Stomach smooth muscle (tissue), 2 donors: ENCODE data around the gene MYL10.
"Not testable (repeated sequence)": the region's sequence is repeated elsewhere in the genome, so short reads cannot be mapped to it uniquely, and the experiment has no call there.

Source experiments
- H3K27ac ChIP-seq: one replicate; pipeline ENCODE4 v1.7.0; 2013; ENCODE audit warnings: mild to moderate bottlenecking, low read length, inconsistent platforms
- H3K27me3 ChIP-seq, 2 donors: one replicate each; pipeline ENCODE4 v1.7.0; 2013; ENCODE audit warnings: low read length in 2 of 2; ENCODE audit not compliant: insufficient read depth in 2 of 2, control insufficient read depth in 1 of 2
- H3K36me3 ChIP-seq, 2 donors: one replicate each; pipeline ENCODE4 v1.7.0; 2013; ENCODE audit warnings: low read length in 2 of 2; ENCODE audit not compliant: control insufficient read depth in 2 of 2, insufficient read depth in 2 of 2
- H3K4me1 ChIP-seq: one replicate; pipeline ENCODE4 v1.7.0; 2013; ENCODE audit warnings: low read length; ENCODE audit not compliant: control insufficient read depth, insufficient read depth
- H3K4me3 ChIP-seq, 2 donors: one replicate each; pipeline ENCODE4 v1.7.0; 2013; ENCODE audit warnings: low read length in 2 of 2
- H3K9ac ChIP-seq, 2 donors: one replicate each; pipeline ENCODE4 v1.7.0; 2013; ENCODE audit warnings: low read length in 2 of 2, mild to moderate bottlenecking in 1 of 2
- H3K9me3 ChIP-seq, 2 donors: one replicate each; pipeline ENCODE4 v1.7.0; 2013; ENCODE audit warnings: low read length in 2 of 2; ENCODE audit not compliant: control insufficient read depth in 2 of 2
- donor health status: healthy.
- donor health status: Pancreatic carcinoma.

The MYL10 gene

GRCh38 chr7:101605611-101606497 is 23.2 kb downstream of the MYL10 start:
- Histone ChIP-seq H3K9me3 (no peaks in the 10 kb centered on the region), H3K4me3 (no peak overlapping the region), H3K27me3 (peaks cover 0 to 3% of the 10 kb centered on the region in 2 donors), H3K4me1 (peaks cover 3% of the 10 kb centered on the region), H3K27ac (no peak overlapping the region), H3K9ac (no peak overlapping the region), H3K36me3 (no peaks in the 10 kb centered on the region)

- not testable (repeated sequence) for H3K36me3 ChIP-seq, H3K4me1 ChIP-seq, H3K9ac ChIP-seq, H3K4me3 ChIP-seq, H3K27me3 ChIP-seq, H3K27ac ChIP-seq, H3K9me3 ChIP-seq
These were observed 24.2 kb downstream of the MYL10 start for GRCh38 chr7:101604934-101605332.

- Histone ChIP-seq H3K27ac (no peak overlapping the region), H3K4me3 (no peak overlapping the region), H3K27me3 (peaks cover 0 to 3% of the 10 kb centered on the region in 2 donors), H3K4me1 (peaks cover 3% of the 10 kb centered on the region), H3K36me3 (no peaks in the 10 kb centered on the region), H3K9ac (no peak overlapping the region), H3K9me3 (no peaks in the 10 kb centered on the region)
These were observed 24.7 kb downstream of the MYL10 start for GRCh38 chr7:101604331-101604933.

GRCh38 chr7:101602484-101603241 is 26.4 kb downstream of the MYL10 start:
- H3K4me1 ChIP-seq: peaks cover 3% of the 10 kb centered on the region
- no peak overlapping the region for H3K4me3 ChIP-seq
- no peaks in the 10 kb centered on the region for H3K36me3 ChIP-seq
- H3K9me3 ChIP-seq: no peaks in the 10 kb centered on the region
- H3K27me3 ChIP-seq: peaks cover 0 to 3% of the 10 kb centered on the region in 2 donors
- H3K9ac ChIP-seq: no peak overlapping the region
- H3K27ac ChIP-seq: no peak overlapping the region

GRCh38 chr7:101602082-101602481 is 27.0 kb downstream of the MYL10 start:
- no peak overlapping the region for H3K27ac ChIP-seq
- no peak overlapping the region for H3K4me3 ChIP-seq
- H3K4me1 ChIP-seq: peaks cover 3% of the 10 kb centered on the region

GRCh38 chr7:101599787-101600186 is 29.3 kb downstream of the MYL10 start:
- H3K27ac ChIP-seq: no peak overlapping the region
- peaks cover 3% of the 10 kb centered on the region for H3K4me1 ChIP-seq
- H3K9me3 ChIP-seq: no peaks in the 10 kb centered on the region

More at GRCh38 chr7:101602082-101602481, 27.0 kb downstream of the MYL10 start:
- Histone ChIP-seq H3K27me3 (peaks cover 0 to 3% of the 10 kb centered on the region in 2 donors), H3K9ac (no peak overlapping the region), H3K9me3 (no peaks in the 10 kb centered on the region), H3K36me3 (no peaks in the 10 kb centered on the region)

GRCh38 chr7:101598986-101599771 is 29.9 kb downstream of the MYL10 start:
- Histone ChIP-seq H3K27me3 (peaks cover 0 to 4% of the 10 kb centered on the region in 2 donors), H3K4me1 (peaks cover 3% of the 10 kb centered on the region), H3K9ac (no peak overlapping the region), H3K36me3 (no peaks in the 10 kb centered on the region), H3K9me3 (no peaks in the 10 kb centered on the region), H3K27ac (no peak overlapping the region), H3K4me3 (no peak overlapping the region)

More at GRCh38 chr7:101599787-101600186, 29.3 kb downstream of the MYL10 start:
- peaks cover 0 to 4% of the 10 kb centered on the region in 2 donors for H3K27me3 ChIP-seq
- no peak overlapping the region for H3K4me3 ChIP-seq
- no peak overlapping the region for H3K9ac ChIP-seq
- no peaks in the 10 kb centered on the region for H3K36me3 ChIP-seq

GRCh38 chr7:101598422-101598985 is 30.6 kb downstream of the MYL10 start:
- no peak overlapping the region for H3K9ac ChIP-seq
- no peak overlapping the region for H3K27ac ChIP-seq
- H3K4me3 ChIP-seq: no peak overlapping the region

GRCh38 chr7:101597941-101598340 is 31.2 kb downstream of the MYL10 start:
- H3K36me3 ChIP-seq: no peaks in the 10 kb centered on the region
- H3K27me3 ChIP-seq: peaks cover 0 to 4% of the 10 kb centered on the region in 2 donors
- no peak overlapping the region for H3K27ac ChIP-seq
- H3K9ac ChIP-seq: no peak overlapping the region
- no peak overlapping the region for H3K4me3 ChIP-seq
- H3K9me3 ChIP-seq: no peaks in the 10 kb centered on the region
- peaks cover 3% of the 10 kb centered on the region for H3K4me1 ChIP-seq

More at GRCh38 chr7:101598422-101598985, 30.6 kb downstream of the MYL10 start:
- Histone ChIP-seq H3K36me3 (no peaks in the 10 kb centered on the region), H3K27me3 (peaks cover 0 to 4% of the 10 kb centered on the region in 2 donors), H3K9me3 (no peaks in the 10 kb centered on the region), H3K4me1 (peaks cover 3% of the 10 kb centered on the region)

- Histone ChIP-seq H3K36me3 (no peaks in the 10 kb centered on the region), H3K27ac (no peak overlapping the region), H3K4me1 (no peaks in the 10 kb centered on the region), H3K4me3 (no peak overlapping the region), H3K27me3 (peaks cover 0 to 4% of the 10 kb centered on the region in 2 donors), H3K9me3 (no peaks in the 10 kb centered on the region), H3K9ac (no peak overlapping the region)
These were observed 32.2 kb downstream of the MYL10 start for GRCh38 chr7:101596898-101597297.
